HepG2 (cell line): ENCODE data around the gene CEP162. TPM values are rescaled to one million over a fixed set of nuclear protein-coding genes. Genes with fewer than 3 reads are reported as not detected.

ENCODE experiments used
- ATAC-seq: fragments of 200-7000 bp; cut with Tn5 transposase; 3 replicates; pipeline ENCODE4 v1.9.1; 2020; ENCODE audit warnings: mild to moderate bottlenecking, moderate library complexity
- BruUV-seq: library from RNA; stranded (reverse); fragments of 400-500 nt; replicated peaks from 2 replicates; lab custom pipeline; 2021; lab: Mats Ljungman, UMichigan
- CTCF ChIA-PET: fragments of 300-600 bp; formaldehyde crosslinking; extraction: SDS; loops from one replicate; lab custom pipeline; 2021; ENCODE audit warnings: low total read pairs, inconsistent platforms, low intra/inter-chr PET ratio; lab: Yijun Ruan, JAX
- POLR2A ChIA-PET: fragments of 350-600 bp; sonication (Branson Sonifier 250); formaldehyde crosslinking; loops from one replicate; lab custom pipeline; 2020; ENCODE audit warnings: antibody characterized with exemption, inconsistent platforms; lab: Yijun Ruan, JAX
- DNase-seq: peaks from one replicate; pipeline ENCODE4 v3.0.0-alpha.2; 2015; ENCODE audit warnings: low spot score
- FAIRE-seq: peaks from 3 replicates; lab custom pipeline; 2011; peaks lifted over from hg19 to GRCh38; lab: Jason Lieb, UNC
- H2AFZ ChIP-seq: one replicate; pipeline ENCODE4 v1.6.1; 2011; ENCODE audit warnings: low read length, inconsistent platforms
- H3K27ac ChIP-seq: fragments of 300-600 bp; 3 replicates; pipeline ENCODE4 v1.8.0; 2011; ENCODE audit warnings: mixed run types, mild to moderate bottlenecking, mixed read lengths, low read length, inconsistent platforms; ENCODE audit not compliant: insufficient read depth; ENCODE audit errors: extremely low read length
- H3K27me3 ChIP-seq, 2 experiments: fragments of 200-600 bp in 1 of 2; 2 replicates in 1 of 2; 3 replicates in 1 of 2; pipeline versions ENCODE4 v1.6.0 to v1.8.0; 2011; ENCODE audit warnings: low read length in 2 of 2, mild to moderate bottlenecking in 2 of 2, moderate library complexity in 2 of 2, inconsistent platforms in 1 of 2; ENCODE audit not compliant: insufficient read depth in 2 of 2, control insufficient read depth in 1 of 2
- H3K36me3 ChIP-seq, 2 experiments: fragments of 200-600 bp in 1 of 2; replicated peaks in 1 of 2; 2 replicates in 1 of 2; 3 replicates in 1 of 2; pipeline versions ENCODE4 v1.5.1 to v1.8.0; 2011; ENCODE audit warnings: low read length in 2 of 2, inconsistent platforms in 1 of 2; ENCODE audit not compliant: insufficient read depth in 2 of 2, control insufficient read depth in 1 of 2
- H3K4me1 ChIP-seq: 2 replicates; pipeline ENCODE4 v1.5.1; 2012; ENCODE audit warnings: low read length, inconsistent platforms; ENCODE audit not compliant: insufficient read depth
- H3K4me2 ChIP-seq: 2 replicates; pipeline ENCODE4 v1.6.0; 2011; ENCODE audit warnings: low read depth, low read length, inconsistent platforms
- H3K4me3 ChIP-seq, 3 experiments: fragments of 200-600 bp in 1 of 3; sonication (generic), shearing (Covaris generic) in 1 of 3; replicated peaks in 1 of 3; 2 replicates each; pipeline ENCODE4 v1.5.1; 2011 to 2016; ENCODE audit warnings: low read length in 3 of 3, inconsistent platforms in 2 of 3, low read depth in 2 of 3, mild to moderate bottlenecking in 2 of 3, control low read depth in 1 of 3, mixed read lengths in 1 of 3; ENCODE audit not compliant: insufficient read depth in 1 of 3
- H3K79me2 ChIP-seq: one replicate; pipeline ENCODE4 v1.6.1; 2011; ENCODE audit warnings: low read length, inconsistent platforms; ENCODE audit not compliant: insufficient read depth
- H3K9ac ChIP-seq: 2 replicates; pipeline ENCODE4 v1.6.0; 2011; ENCODE audit warnings: mild to moderate bottlenecking, low read depth, low read length, inconsistent platforms; ENCODE audit not compliant: insufficient read depth
- H3K9me3 ChIP-seq: 2 replicates; pipeline ENCODE4 v1.5.1; 2012; ENCODE audit warnings: mild to moderate bottlenecking, low read length
- H4K20me1 ChIP-seq: 2 replicates; pipeline ENCODE4 v1.6.0; 2011; ENCODE audit warnings: inconsistent platforms, mild to moderate bottlenecking, low read length, moderate library complexity; ENCODE audit not compliant: insufficient read depth
- FOSL1 ChIP-seq: sonication (generic); formaldehyde crosslinking; IDR thresholded peaks from 2 replicates; pipeline ENCODE4 v1.9.0; 2021; ENCODE audit warnings: missing genetic modification reagents, borderline replicate concordance
- MAFF ChIP-seq: IDR thresholded peaks from 2 replicates; pipeline ENCODE4 v1.6.1; 2011; ENCODE audit warnings: low read depth, low read length, improper control_type of control experiment
- MAFK ChIP-seq, 2 experiments: IDR thresholded peaks in 1 of 2; conservative IDR thresholded peaks in 1 of 2; 2 replicates each; pipeline ENCODE4 v1.6.1; 2011; ENCODE audit warnings: improper control_type of control experiment in 2 of 2, low read length in 2 of 2
- NBN ChIP-seq: fragments of 450-650 bp; conservative IDR thresholded peaks from 2 replicates; pipeline ENCODE4 v1.6.1; 2017
- THAP7 ChIP-seq: sonication (generic); formaldehyde crosslinking; IDR thresholded peaks from 2 replicates; pipeline ENCODE4 v1.8.1; 2023; ENCODE audit warnings: mild to moderate bottlenecking, missing genetic modification reagents
- TRIM24 ChIP-seq: sonication (generic); formaldehyde crosslinking; IDR thresholded peaks from 2 replicates; pipeline ENCODE4 v1.8.0; 2022; ENCODE audit warnings: mild to moderate bottlenecking, missing genetic modification reagents
- ZBTB20 ChIP-seq: sonication (generic); formaldehyde crosslinking; IDR thresholded peaks from 2 replicates; pipeline ENCODE4 v1.8.1; 2023; ENCODE audit warnings: missing genetic modification reagents, low read depth, mild to moderate bottlenecking, borderline replicate concordance
- ZNF841 ChIP-seq: sonication (generic); formaldehyde crosslinking; IDR thresholded peaks from 2 replicates; pipeline ENCODE4 v1.8.1; 2023; ENCODE audit warnings: missing genetic modification reagents, borderline replicate concordance
- WGBS: methylation state at CpG from one replicate; pipeline ENCODE4 v1.1.6; 2017; ENCODE audit warnings: low lambda C conversion rate; 5-methylcytosine and 5-hydroxymethylcytosine counted together
- in situ Hi-C: cut with HindIII; loops from 2 replicates; pipeline ENCODE4 v1.10.0; 2017; ENCODE audit warnings: low pct_unique_long_range_greater_than_20kb; ENCODE audit not compliant: extremely low pct_ligation_motif_present
- intact Hi-C: fragments of 100-400 bp; cut with micrococcal nuclease; formaldehyde crosslinking; loops from one replicate; pipeline ENCODE4 v1.10.0; 2022; ENCODE audit not compliant: unreplicated experiment
- polyA plus RNA-seq, 8 experiments: library from polyadenylated mRNA; depleted of rRNA in 3 of 8; stranded (reverse) in 7 of 8; unstranded in 1 of 8; fragments of >200 nt; fragmentation: Illumina TruSeq in 4 of 8; extraction: Trizol in 4 of 8; gene quantifications; 2 replicates each; pipeline versions ENCODE4 v1.2.1 to v1.2.3, GENCODE V29; 2011 to 2016; ENCODE audit warnings: low read depth in 4 of 8, missing spikeins in 1 of 8, mixed read lengths in 1 of 8; ENCODE audit not compliant: insufficient read depth in 1 of 8
- total RNA-seq, 5 experiments: library from RNA; depleted of rRNA; stranded (reverse); fragments of >200 nt; fragmentation: Illumina TruSeq; extraction: Trizol; gene quantifications; 2 replicates each; pipeline ENCODE4 v1.2.3, GENCODE V29; 2016; ENCODE audit warnings: low read depth in 1 of 5

CEP162 gene
- total and polyA plus RNA-seq, 2 of the 13 experiments (the other 11 are each of a cell fraction or from before 2014, with no cell fraction given), result 0.50 to 7.9 TPM

GRCh38 chr6:84258268-84258667 is 30.8 kb upstream of the CEP162 start:
- no peak for FAIRE-seq
- Histone ChIP-seq H3K4me3 (no peak overlapping the region), H2AFZ (no peak overlapping the region), H3K79me2 (no peaks in the 10 kb centered on the region), H3K27me3 (no peaks in the 10 kb centered on the region), H3K4me2 (0 out of 2 replicates have a peak overlapping the region, but pooled peaks have one; percentile 26), H3K27ac (no peak overlapping the region), H3K9me3 (no peaks in the 10 kb centered on the region), H3K9ac (no peak overlapping the region), H3K36me3 (no peaks in the 10 kb centered on the region), H3K4me1 (peaks cover 30% of the 10 kb centered on the region), H4K20me1 (no peaks in the 10 kb centered on the region)
- intact Hi-C loops (no loop called here), in situ Hi-C loops (no loop called here)
- POLR2A ChIA-PET, result no interaction called here
- ATAC-seq, result no peak
- DNase-seq, result no peak
- no TSS peak for BruUV-seq
- TF ChIP-seq ZNF841 (CRISPR knock-in tag) (no peak), TRIM24 (no peak), NBN (no peak), ZBTB20 (CRISPR knock-in tag) (no peak), FOSL1 (CRISPR knock-in tag) (no peak)
- WGBS, result 50% methylated on average over 2 of the region's 2 CpGs
- CTCF ChIA-PET, result no interaction called here

GRCh38 chr6:84255641-84256040 is 28.2 kb upstream of the CEP162 start:
- TF ChIP-seq MAFK (conservative IDR thresholded peaks at IDR 0.05 in 1 of 2, IDR thresholded peaks at IDR 0.05 in 1 of 2; ENCODE audit: low read length in 2 of 2), result peak; percentile 79 to 80
- TF ChIP-seq MAFF, result peak; percentile 67; the same call in 1 of the 2 replicates
- no peak for TF ChIP-seq THAP7 (CRISPR knock-in tag)
- no peak overlapping the region for H3K4me3 ChIP-seq
- H3K79me2 ChIP-seq, result no peaks in the 10 kb centered on the region
- H3K4me1 ChIP-seq, result peaks cover 27% of the 10 kb centered on the region
- CTCF ChIA-PET, result no interaction called here
- no peak for ATAC-seq
- FAIRE-seq, result no peak
- H3K9me3 ChIP-seq, result no peaks in the 10 kb centered on the region
- in situ Hi-C loops (no loop called here), intact Hi-C loops (no loop called here)
- BruUV-seq, result no TSS peak
- POLR2A ChIA-PET, result no interaction called here
- H3K4me2 ChIP-seq, result no peak overlapping the region
- no peaks in the 10 kb centered on the region for H3K36me3 ChIP-seq
- no peak overlapping the region for H3K9ac ChIP-seq
- no peak overlapping the region for H2AFZ ChIP-seq
- H4K20me1 ChIP-seq, result no peaks in the 10 kb centered on the region
- H3K27me3 ChIP-seq, result no peaks in the 10 kb centered on the region
- no peak overlapping the region for H3K27ac ChIP-seq
- no peak for DNase-seq
